AG09319 (cell line): ENCODE data around the gene GINS2.
A peak's percentile ranks its signal among the peaks of the same experiment; 100 is the strongest.

Source experiments
- DNase-seq: peaks from one replicate; pipeline ENCODE4 v3.0.0-alpha.2; 2010; ENCODE audit warnings: low read depth; ENCODE audit errors: extremely low read depth
- CTCF ChIP-seq: IDR thresholded peaks from 2 replicates; pipeline ENCODE4 v1.5.1; 2011; ENCODE audit warnings: low read depth, mild to moderate bottlenecking, inconsistent platforms, low read length, moderate library complexity

Gene GINS2

GRCh38 chr16:85688586-85689284 lies at the start of gene GINS2:
Gene GINS2 (minus strand): TSS chr16:85688954. CDS start chr16:85688898, 56 bp downstream.
- DNase-seq, result peak; percentile 63
- TF ChIP-seq CTCF, result no peak

GRCh38 chr16:85736921-85737320 lies 48.2 kb upstream of the GINS2 start:
- no peak for TF ChIP-seq CTCF
- no peak for DNase-seq

GRCh38 chr16:85735946-85736345 lies 47.2 kb upstream of the GINS2 start:
- no peak for TF ChIP-seq CTCF
- DNase-seq, result no peak

- no peak for DNase-seq
- TF ChIP-seq CTCF, result no peak
Observed at GRCh38 chr16:85735225-85735635, 46.5 kb upstream of the GINS2 start.

- TF ChIP-seq CTCF, result no peak
- no peak for DNase-seq
Observed at GRCh38 chr16:85734311-85735017, 45.7 kb upstream of the GINS2 start.

GRCh38 chr16:85733839-85734170 lies 45.1 kb upstream of the GINS2 start:
- no peak for DNase-seq

More at GRCh38 chr16:85733839-85734170, 45.1 kb upstream of the GINS2 start:
- no peak for TF ChIP-seq CTCF
